OCI-LY1 (cell line): ENCODE measurements around the gene BCL11A.

Experiments used
- H2AFZ ChIP-seq: fragments of 200-600 bp; sonication (generic), shearing (Covaris generic); 2 replicates; pipeline ENCODE4 v1.6.0; 2014; ENCODE audit warnings: antibody characterized with exemption, mild to moderate bottlenecking, low read length
- H3F3A ChIP-seq: fragments of 200-600 bp; sonication (generic), shearing (Covaris generic); 2 replicates; pipeline ENCODE4 v1.6.0; 2014; ENCODE audit warnings: mild to moderate bottlenecking, antibody characterized with exemption, low read length, moderate library complexity; ENCODE audit not compliant: insufficient read depth
- H3K27ac ChIP-seq: fragments of 200-600 bp; sonication (generic); 2 replicates; pipeline ENCODE4 v1.5.1; 2014; ENCODE audit warnings: low read length, mixed run types, mild to moderate bottlenecking, low read depth; ENCODE audit not compliant: poor library complexity, severe bottlenecking
- H3K27me3 ChIP-seq: fragments of 200-600 bp; sonication (generic); 2 replicates; pipeline ENCODE4 v1.6.0; 2014; ENCODE audit warnings: antibody characterized with exemption, mild to moderate bottlenecking, low read length, moderate library complexity; ENCODE audit not compliant: insufficient read depth
- H3K36me3 ChIP-seq: fragments of 200-600 bp; sonication (generic); 2 replicates; pipeline ENCODE4 v1.6.1; 2014; ENCODE audit warnings: mild to moderate bottlenecking, antibody characterized with exemption, low read length, moderate library complexity, mixed read lengths; ENCODE audit not compliant: insufficient read depth
- H3K4me1 ChIP-seq: fragments of 200-600 bp; sonication (generic); 2 replicates; pipeline ENCODE4 v1.5.1; 2014; ENCODE audit warnings: mild to moderate bottlenecking, low read length, moderate library complexity; ENCODE audit not compliant: insufficient read depth, severe bottlenecking
- H3K4me2 ChIP-seq: fragments of 200-600 bp; sonication (generic), shearing (Covaris generic); 2 replicates; pipeline ENCODE4 v1.6.1; 2014; ENCODE audit warnings: low read length
- H3K4me3 ChIP-seq: fragments of 200-600 bp; sonication (generic); 2 replicates; pipeline ENCODE4 v1.5.1; 2014; ENCODE audit warnings: low read length, low read depth, mild to moderate bottlenecking, mixed read lengths; ENCODE audit not compliant: poor library complexity, severe bottlenecking
- H3K79me2 ChIP-seq: fragments of 200-600 bp; shearing (Covaris generic); 2 replicates; pipeline ENCODE4 v1.6.1; 2016; ENCODE audit warnings: mixed run types, low read length, mixed read lengths; ENCODE audit not compliant: insufficient read depth
- H3K9ac ChIP-seq: fragments of 200-600 bp; sonication (generic), shearing (Covaris generic); 2 replicates; pipeline ENCODE4 v1.6.1; 2014; ENCODE audit warnings: mild to moderate bottlenecking, low read length, mixed read lengths
- H3K9me2 ChIP-seq: fragments of 200-600 bp; sonication (generic), shearing (Covaris generic); 2 replicates; pipeline ENCODE4 v1.6.1; 2014; ENCODE audit warnings: low read depth, mild to moderate bottlenecking, low read length, mixed read lengths
- H3K9me3 ChIP-seq: fragments of 200-600 bp; shearing (Covaris generic); 2 replicates; pipeline ENCODE4 v1.6.1; 2014; ENCODE audit warnings: low read length, mixed read lengths
- H4K20me1 ChIP-seq: fragments of 200-600 bp; sonication (generic), shearing (Covaris generic); 2 replicates; pipeline ENCODE4 v1.6.0; 2016; ENCODE audit warnings: mild to moderate bottlenecking, low read length; ENCODE audit not compliant: insufficient read depth
- EZH2 ChIP-seq: fragments of 200-600 bp; sonication (generic), shearing (Covaris generic); IDR thresholded peaks from 2 replicates; pipeline ENCODE4 v1.8.0; 2017; ENCODE audit warnings: borderline replicate concordance, mixed run types, mild to moderate bottlenecking, antibody characterized with exemption, low read length, moderate library complexity, mixed read lengths
- TF ChIP-seq, protein P1 (sequence below): fragments of 200-600 bp; sonication (generic), shearing (Covaris generic); IDR thresholded peaks from 2 replicates; pipeline ENCODE4 v1.5.1; 2017; ENCODE audit warnings: mild to moderate bottlenecking, antibody characterized with exemption, low read length, moderate library complexity, mixed read lengths

The BCL11A gene

DNA sequence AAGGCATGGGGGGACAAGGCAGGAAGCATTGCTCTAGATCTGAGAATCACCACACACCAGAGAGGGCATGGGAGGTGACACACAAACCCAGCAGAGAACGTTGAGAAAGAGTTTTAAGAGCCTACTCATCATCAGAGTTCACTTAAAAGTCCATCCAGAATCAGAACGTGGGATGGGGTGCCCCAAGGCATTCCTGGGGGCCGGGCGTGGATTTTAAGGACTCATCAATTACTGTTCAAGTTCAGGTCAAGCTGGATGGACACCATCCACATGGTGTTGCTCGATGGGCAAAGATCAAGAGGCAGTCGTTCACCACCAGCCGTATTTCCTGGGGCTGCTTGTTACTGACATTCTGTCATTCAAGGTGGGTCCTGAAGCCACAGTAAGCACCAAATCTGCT lies 34.9 kb downstream of the BCL11A start:
- no peaks in the 10 kb centered on the region for H3K9me2 ChIP-seq
- TF ChIP-seq EZH2 = no peak
- H3K4me3 ChIP-seq = no peak overlapping the region
- no peaks in the 10 kb centered on the region for H3K79me2 ChIP-seq
- H2AFZ ChIP-seq = no peak overlapping the region
- H3F3A ChIP-seq = no peaks in the 10 kb centered on the region
- no peak overlapping the region for H3K4me2 ChIP-seq
- no peaks in the 10 kb centered on the region for H4K20me1 ChIP-seq
- H3K9me3 ChIP-seq = no peaks in the 10 kb centered on the region
- H3K36me3 ChIP-seq = no peaks in the 10 kb centered on the region
- no peak overlapping the region for H3K9ac ChIP-seq
- H3K27ac ChIP-seq = no peak overlapping the region
- H3K27me3 ChIP-seq = no peaks in the 10 kb centered on the region
- peaks cover 5% of the 10 kb centered on the region for H3K4me1 ChIP-seq

DNA sequence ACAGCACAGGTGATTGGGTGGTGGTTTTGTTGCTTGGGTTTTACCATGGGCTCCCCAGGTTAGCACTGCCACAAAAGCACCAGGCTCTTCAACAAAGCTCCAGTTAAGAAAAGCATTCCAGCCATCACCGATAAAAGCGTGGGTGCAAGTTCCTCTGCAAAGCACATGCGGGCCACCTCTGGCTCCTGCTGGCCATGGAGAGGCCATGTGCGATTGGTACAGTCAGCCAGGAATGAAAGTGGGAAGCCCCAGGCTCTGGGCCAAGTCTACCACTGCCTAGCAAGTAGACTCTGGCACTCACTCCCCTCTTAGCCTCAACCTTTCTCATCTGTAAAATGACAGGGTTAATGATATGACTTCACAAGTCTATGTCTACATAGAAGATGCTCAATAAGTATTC lies 36.0 kb downstream of the BCL11A start:
- no peak overlapping the region for H3K9ac ChIP-seq
- no peaks in the 10 kb centered on the region for H3K27me3 ChIP-seq
- no peak overlapping the region for H3K4me2 ChIP-seq
- H3K9me3 ChIP-seq = no peaks in the 10 kb centered on the region
- H4K20me1 ChIP-seq = no peaks in the 10 kb centered on the region
- no peaks in the 10 kb centered on the region for H3K9me2 ChIP-seq
- no peaks in the 10 kb centered on the region for H3K36me3 ChIP-seq
- H3K4me3 ChIP-seq = no peak overlapping the region
- no peak overlapping the region for H3K27ac ChIP-seq
- no peak overlapping the region for H2AFZ ChIP-seq
- peaks cover under 1% of the 10 kb centered on the region for H3K4me1 ChIP-seq
- H3F3A ChIP-seq = no peaks in the 10 kb centered on the region
- H3K79me2 ChIP-seq = no peaks in the 10 kb centered on the region
- TF ChIP-seq, protein P1, sequence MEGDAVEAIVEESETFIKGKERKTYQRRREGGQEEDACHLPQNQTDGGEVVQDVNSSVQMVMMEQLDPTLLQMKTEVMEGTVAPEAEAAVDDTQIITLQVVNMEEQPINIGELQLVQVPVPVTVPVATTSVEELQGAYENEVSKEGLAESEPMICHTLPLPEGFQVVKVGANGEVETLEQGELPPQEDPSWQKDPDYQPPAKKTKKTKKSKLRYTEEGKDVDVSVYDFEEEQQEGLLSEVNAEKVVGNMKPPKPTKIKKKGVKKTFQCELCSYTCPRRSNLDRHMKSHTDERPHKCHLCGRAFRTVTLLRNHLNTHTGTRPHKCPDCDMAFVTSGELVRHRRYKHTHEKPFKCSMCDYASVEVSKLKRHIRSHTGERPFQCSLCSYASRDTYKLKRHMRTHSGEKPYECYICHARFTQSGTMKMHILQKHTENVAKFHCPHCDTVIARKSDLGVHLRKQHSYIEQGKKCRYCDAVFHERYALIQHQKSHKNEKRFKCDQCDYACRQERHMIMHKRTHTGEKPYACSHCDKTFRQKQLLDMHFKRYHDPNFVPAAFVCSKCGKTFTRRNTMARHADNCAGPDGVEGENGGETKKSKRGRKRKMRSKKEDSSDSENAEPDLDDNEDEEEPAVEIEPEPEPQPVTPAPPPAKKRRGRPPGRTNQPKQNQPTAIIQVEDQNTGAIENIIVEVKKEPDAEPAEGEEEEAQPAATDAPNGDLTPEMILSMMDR = no peak
- TF ChIP-seq EZH2 = no peak

GRCh38 chr2:60516826-60517225 lies 36.6 kb downstream of the BCL11A start:
- H3K27ac ChIP-seq = no peak overlapping the region
- no peak overlapping the region for H3K4me3 ChIP-seq
- no peak overlapping the region for H2AFZ ChIP-seq
- no peaks in the 10 kb centered on the region for H3K79me2 ChIP-seq
- no peak overlapping the region for H3K4me2 ChIP-seq
- H3K36me3 ChIP-seq = no peaks in the 10 kb centered on the region
- no peaks in the 10 kb centered on the region for H3K9me2 ChIP-seq
- H4K20me1 ChIP-seq = no peaks in the 10 kb centered on the region
- H3K9me3 ChIP-seq = no peaks in the 10 kb centered on the region
- no peaks in the 10 kb centered on the region for H3F3A ChIP-seq
- no peaks in the 10 kb centered on the region for H3K27me3 ChIP-seq
- no peaks in the 10 kb centered on the region for H3K4me1 ChIP-seq
- TF ChIP-seq EZH2 = no peak
- TF ChIP-seq, protein P1 = no peak
- no peak overlapping the region for H3K9ac ChIP-seq

DNA sequence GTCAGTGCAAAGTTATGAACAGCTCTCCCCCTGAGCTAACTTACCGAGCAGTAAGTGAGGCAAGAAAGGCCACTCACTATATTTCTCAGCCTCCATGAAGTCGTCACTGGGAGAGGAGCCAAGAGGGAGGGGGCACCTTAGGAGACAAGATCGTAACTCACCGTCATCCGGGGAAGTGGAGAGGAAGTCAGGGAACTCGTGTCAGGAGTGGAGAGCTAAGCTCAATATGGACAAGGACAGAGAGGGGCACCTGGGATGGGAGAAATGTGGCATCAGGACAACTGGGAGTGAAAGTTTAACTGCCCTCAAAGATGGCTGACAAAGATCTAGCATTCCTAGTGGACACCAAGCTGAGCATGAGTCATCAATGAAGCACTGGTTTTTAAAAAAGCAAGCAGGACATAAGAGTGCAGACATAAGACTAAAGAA lies 37.1 kb downstream of the BCL11A start:
- no peak overlapping the region for H3K27ac ChIP-seq
- no peaks in the 10 kb centered on the region for H3K79me2 ChIP-seq
- H3K36me3 ChIP-seq = no peaks in the 10 kb centered on the region
- no peak overlapping the region for H3K4me2 ChIP-seq
- no peaks in the 10 kb centered on the region for H4K20me1 ChIP-seq
- H3F3A ChIP-seq = no peaks in the 10 kb centered on the region
- no peak overlapping the region for H3K4me3 ChIP-seq
- no peak overlapping the region for H2AFZ ChIP-seq
- no peaks in the 10 kb centered on the region for H3K9me2 ChIP-seq
- no peak overlapping the region for H3K9ac ChIP-seq
- H3K9me3 ChIP-seq = no peaks in the 10 kb centered on the region
- H3K4me1 ChIP-seq = no peaks in the 10 kb centered on the region
- no peak for TF ChIP-seq EZH2
- TF ChIP-seq, protein P1 = no peak
- H3K27me3 ChIP-seq = no peaks in the 10 kb centered on the region
